Left ventricle myocardium inferior (tissue), 1 donor: ENCODE measurements around the gene KIF18B. TPM values are rescaled to one million over a fixed set of nuclear protein-coding genes. Genes with fewer than 3 reads are reported as not detected.
A peak's percentile ranks its signal among the peaks of the same experiment; 100 is the strongest.
"Not testable (repeated sequence)": the region's sequence is repeated elsewhere in the genome, so short reads cannot be mapped to it uniquely, and the experiment has no call there.

Source experiments
- DNase-seq: peaks from one replicate; pipeline ENCODE4 v3.0.0-alpha.2; 2020
- H3K27ac ChIP-seq: fragments of 200-600 bp; replicated peaks from 2 replicates; pipeline ENCODE4 v1.8.0; 2021
- H3K27me3 ChIP-seq: fragments of 200-600 bp; 2 replicates; pipeline ENCODE4 v1.8.0; 2021; ENCODE audit warnings: low read depth
- H3K36me3 ChIP-seq: fragments of 200-600 bp; 2 replicates; pipeline ENCODE4 v1.8.0; 2021
- H3K4me1 ChIP-seq: fragments of 200-600 bp; 2 replicates; pipeline ENCODE4 v1.8.0; 2021
- H3K4me3 ChIP-seq: fragments of 200-600 bp; 2 replicates; pipeline ENCODE4 v1.8.0; 2021; ENCODE audit warnings: mild to moderate bottlenecking, moderate library complexity
- H3K9me3 ChIP-seq: fragments of 200-600 bp; replicated peaks from 2 replicates; pipeline ENCODE4 v1.8.0; 2021
- CTCF ChIP-seq: fragments of 200-600 bp; IDR thresholded peaks from 2 replicates; pipeline ENCODE4 v1.8.0; 2021; ENCODE audit warnings: antibody characterized with exemption, mild to moderate bottlenecking, borderline replicate concordance
- intact Hi-C: fragments of 100-400 bp; cut with micrococcal nuclease; formaldehyde crosslinking; loops from one replicate; pipeline ENCODE4 v1.11.0; 2022
- total RNA-seq: library from RNA; stranded (reverse); fragmentation: NEBNext Ultra II Directional; extraction: Animal tissue kit (Norgen Biotek cat#: 25700); gene quantifications from one replicate; pipeline ENCODE4 v1.2.1, GENCODE V29; 2021
- donor health status: DM: no; HTN: yes; CAD: no; lungs with severe emphysema.

The KIF18B gene
- total RNA-seq, 1 donor from 2014 or later = 0.49 TPM

- H3K4me3 ChIP-seq = peak overlapping the region; percentile 69
- H3K36me3 ChIP-seq = no peaks in the 10 kb centered on the region
- H3K4me1 ChIP-seq = peaks cover 15% of the 10 kb centered on the region
- H3K27ac ChIP-seq = no peak overlapping the region
- intact Hi-C loops = no loop called here
- no peak for TF ChIP-seq CTCF
- H3K9me3 ChIP-seq = no peaks in the 10 kb centered on the region
- no peak for DNase-seq
- no peaks in the 10 kb centered on the region for H3K27me3 ChIP-seq
These were observed 782 bp upstream of the KIF18B start for GRCh38 chr17:44948315-44948795.

GRCh38 chr17:44945652-44946051 lies 1.9 kb downstream of the KIF18B start:
- H3K36me3 ChIP-seq, DNase-seq, H3K4me3 ChIP-seq, H3K27ac ChIP-seq, H3K27me3 ChIP-seq, H3K9me3 ChIP-seq, intact Hi-C loops: not testable (repeated sequence)
- peaks cover 25% of the 10 kb centered on the region for H3K4me1 ChIP-seq

GRCh38 chr17:44942456-44942855 lies 5.1 kb downstream of the KIF18B start:
- Histone ChIP-seq H3K27ac (peak overlapping the region; percentile 23), H3K9me3 (peaks cover 10% of the 10 kb centered on the region), H3K4me3 (no peak overlapping the region), H3K4me1 (peaks cover 29% of the 10 kb centered on the region), H3K27me3 (no peaks in the 10 kb centered on the region), H3K36me3 (no peaks in the 10 kb centered on the region)
- intact Hi-C loops = no loop called here
- DNase-seq = no peak
- no peak for TF ChIP-seq CTCF

- H3K9me3 ChIP-seq = peaks cover 10% of the 10 kb centered on the region
- H3K27ac ChIP-seq = peak overlapping the region; percentile 23
- no peak for TF ChIP-seq CTCF
- no peak overlapping the region for H3K4me3 ChIP-seq
- no peaks in the 10 kb centered on the region for H3K36me3 ChIP-seq
- intact Hi-C loops = no loop called here
- H3K27me3 ChIP-seq = no peaks in the 10 kb centered on the region
- DNase-seq = no peak
- H3K4me1 ChIP-seq = peaks cover 23% of the 10 kb centered on the region
These were observed 5.8 kb downstream of the KIF18B start for GRCh38 chr17:44941712-44942331.

- H3K4me1 ChIP-seq = peaks cover 21% of the 10 kb centered on the region
- TF ChIP-seq CTCF = no peak
- H3K27ac ChIP-seq = no peak overlapping the region
- H3K9me3 ChIP-seq = peaks cover 10% of the 10 kb centered on the region
- no peaks in the 10 kb centered on the region for H3K27me3 ChIP-seq
- H3K4me3 ChIP-seq = no peak overlapping the region
- no peaks in the 10 kb centered on the region for H3K36me3 ChIP-seq
- intact Hi-C loops = no loop called here
- DNase-seq = no peak
These were observed 6.8 kb downstream of the KIF18B start for GRCh38 chr17:44940768-44941167.

- Histone ChIP-seq H3K9me3 (peaks cover 10% of the 10 kb centered on the region), H3K36me3 (no peaks in the 10 kb centered on the region), H3K27me3 (no peaks in the 10 kb centered on the region), H3K4me1 (peaks cover 21% of the 10 kb centered on the region), H3K27ac (no peak overlapping the region), H3K4me3 (no peak overlapping the region)
- no peak for TF ChIP-seq CTCF
- intact Hi-C loops = no loop called here
- DNase-seq = no peak
These were observed 7.3 kb downstream of the KIF18B start for GRCh38 chr17:44940317-44940716.
